PC-9 (cell line): ENCODE results near the gene IL2RG.

ENCODE experiments used
- EZH2 ChIP-seq: fragments of 200-600 bp; sonication (generic); IDR thresholded peaks from 2 replicates; pipeline ENCODE4 v1.8.0; 2017; ENCODE audit warnings: antibody characterized with exemption, low read depth
- TF ChIP-seq, protein P1 (sequence below): fragments of 200-600 bp; sonication (generic); conservative IDR thresholded peaks from 2 replicates; pipeline ENCODE4 v1.6.1; 2017; ENCODE audit warnings: mixed run types, antibody characterized with exemption, mild to moderate bottlenecking, moderate library complexity

DNA sequence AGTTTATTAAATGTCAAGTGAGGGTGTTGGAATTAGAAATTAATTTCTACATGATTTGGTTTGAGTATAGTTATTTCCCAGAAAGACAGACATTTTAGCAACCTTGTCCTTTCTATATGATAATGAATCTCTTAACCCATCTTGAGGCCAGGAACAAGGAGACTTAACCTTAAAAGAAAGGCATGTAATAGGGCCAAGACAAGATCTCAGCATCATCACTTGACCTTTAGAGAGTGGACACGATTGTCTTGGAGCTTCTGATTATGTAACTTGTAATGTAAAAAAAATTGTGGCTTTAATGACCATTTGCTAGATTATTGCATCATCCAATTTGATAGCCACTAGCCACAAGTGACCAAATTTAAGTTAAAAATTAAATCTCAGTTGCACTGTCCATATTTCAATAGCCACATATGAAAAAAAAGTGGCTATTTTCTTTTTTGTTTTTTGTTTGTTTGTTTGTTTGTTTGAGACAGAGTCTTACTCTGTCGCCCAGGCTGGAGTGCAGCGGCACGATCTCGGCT lies 29.2 kb downstream of the IL2RG start:
- TF ChIP-seq, protein P1, sequence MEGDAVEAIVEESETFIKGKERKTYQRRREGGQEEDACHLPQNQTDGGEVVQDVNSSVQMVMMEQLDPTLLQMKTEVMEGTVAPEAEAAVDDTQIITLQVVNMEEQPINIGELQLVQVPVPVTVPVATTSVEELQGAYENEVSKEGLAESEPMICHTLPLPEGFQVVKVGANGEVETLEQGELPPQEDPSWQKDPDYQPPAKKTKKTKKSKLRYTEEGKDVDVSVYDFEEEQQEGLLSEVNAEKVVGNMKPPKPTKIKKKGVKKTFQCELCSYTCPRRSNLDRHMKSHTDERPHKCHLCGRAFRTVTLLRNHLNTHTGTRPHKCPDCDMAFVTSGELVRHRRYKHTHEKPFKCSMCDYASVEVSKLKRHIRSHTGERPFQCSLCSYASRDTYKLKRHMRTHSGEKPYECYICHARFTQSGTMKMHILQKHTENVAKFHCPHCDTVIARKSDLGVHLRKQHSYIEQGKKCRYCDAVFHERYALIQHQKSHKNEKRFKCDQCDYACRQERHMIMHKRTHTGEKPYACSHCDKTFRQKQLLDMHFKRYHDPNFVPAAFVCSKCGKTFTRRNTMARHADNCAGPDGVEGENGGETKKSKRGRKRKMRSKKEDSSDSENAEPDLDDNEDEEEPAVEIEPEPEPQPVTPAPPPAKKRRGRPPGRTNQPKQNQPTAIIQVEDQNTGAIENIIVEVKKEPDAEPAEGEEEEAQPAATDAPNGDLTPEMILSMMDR, result no peak
- TF ChIP-seq EZH2, result no peak
